Measurements from ENCODE around the gene LPCAT3. TPM values are rescaled to one million over a fixed set of nuclear protein-coding genes. Genes with fewer than 3 reads are reported as not detected.

The LPCAT3 gene
- total and polyA plus RNA-seq, 2 of the 13 experiments (the other 11 are each of a cell fraction or from before 2014, with no cell fraction given), result 44.5 to 64.3 TPM

GRCh38 chr12:6961695-6962284 lies 56.5 kb downstream of the LPCAT3 start (continued):
- TF ChIP-seq ZNF704 (CRISPR knock-in tag; IDR thresholded peaks at IDR 0.05; ENCODE audit: borderline replicate concordance) (0 out of 2 replicates have a peak, but pooled peaks have one; percentile 73), ZSCAN31 (CRISPR knock-in tag; IDR thresholded peaks at IDR 0.05; ENCODE audit: low read depth) (0 out of 2 replicates have a peak, but pooled peaks have one; percentile 30), POLR2G (IDR thresholded peaks at IDR 0.05; ENCODE audit: low read depth, low read length) (peak; percentile 67), ZNF687 (CRISPR knock-in tag; IDR thresholded peaks at IDR 0.05) (peak; percentile 68), ZNF839 (CRISPR knock-in tag; IDR thresholded peaks at IDR 0.05; ENCODE audit: borderline replicate concordance) (no peak), ZBTB49 (CRISPR knock-in tag; IDR thresholded peaks at IDR 0.05; ENCODE audit: borderline replicate concordance) (no peak), HBP1 (CRISPR knock-in tag; IDR thresholded peaks at IDR 0.05; ENCODE audit: low read depth) (peak; percentile 85; the same call in 1 of the 2 replicates), KLF9 (CRISPR knock-in tag; IDR thresholded peaks at IDR 0.05; ENCODE audit: low read depth) (no peak), ZNF263 (CRISPR knock-in tag; IDR thresholded peaks at IDR 0.05) (peak; percentile 99), ZNF350 (CRISPR knock-in tag; IDR thresholded peaks at IDR 0.05; ENCODE audit: borderline replicate concordance, low read depth) (peak; percentile 13; the same call in 1 of the 2 replicates), ZNF34 (CRISPR knock-in tag; IDR thresholded peaks at IDR 0.05; ENCODE audit: borderline replicate concordance) (no peak), ZNF30 (CRISPR knock-in tag; IDR thresholded peaks at IDR 0.05) (no peak), RBM22 (optimal IDR thresholded peaks at IDR 0.05; ENCODE audit: low read length) (no peak)

Measured in HepG2 (cell line).